GM06990 (cell line): ENCODE results near the gene RSRP1.

Source experiments
- DNase-seq: peaks from one replicate; pipeline ENCODE4 v3.0.0-alpha.2; 2011; ENCODE audit not compliant: insufficient read length; ENCODE audit errors: extremely low read depth
- H3K27me3 ChIP-seq: replicated peaks from 2 replicates; pipeline ENCODE4 v1.6.0; 2011; ENCODE audit warnings: low read length; ENCODE audit not compliant: control insufficient read depth, insufficient read depth
- H3K36me3 ChIP-seq: 2 replicates; pipeline ENCODE4 v1.5.1; 2011; ENCODE audit warnings: low read length; ENCODE audit not compliant: control insufficient read depth, insufficient read depth
- H3K4me3 ChIP-seq: replicated peaks from 2 replicates; pipeline ENCODE4 v1.5.1; 2011; ENCODE audit warnings: low read depth, mild to moderate bottlenecking, control low read depth, low read length
- TF ChIP-seq, protein P1 (sequence below): IDR thresholded peaks from 2 replicates; pipeline ENCODE4 v1.5.1; 2011; ENCODE audit warnings: low read length, control low read depth, mild to moderate bottlenecking, inconsistent platforms; ENCODE audit not compliant: insufficient read depth, poor library complexity, severe bottlenecking

Gene RSRP1

DNA sequence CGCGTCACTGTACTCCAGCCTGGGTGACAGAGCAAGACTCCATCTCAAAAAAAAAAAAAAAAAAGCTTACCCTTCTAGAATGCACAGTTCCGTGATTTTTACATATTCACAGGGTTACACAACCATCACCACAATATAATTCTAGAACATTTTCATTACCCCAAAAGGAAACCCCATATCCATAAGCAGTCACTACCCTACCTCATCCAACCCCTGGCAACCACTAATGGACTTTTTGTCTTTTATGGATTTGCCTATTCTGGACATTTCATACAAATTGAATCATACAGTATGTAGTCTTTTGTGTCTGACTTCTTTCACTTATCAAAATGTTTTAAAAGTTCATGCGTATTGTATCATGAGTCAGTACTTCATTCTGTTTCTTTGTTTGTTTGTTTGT lies 37.7 kb downstream of the RSRP1 start:
- no peaks in the 10 kb centered on the region for H3K36me3 ChIP-seq
- H3K4me3 ChIP-seq, result no peak overlapping the region
- TF ChIP-seq, protein P1, sequence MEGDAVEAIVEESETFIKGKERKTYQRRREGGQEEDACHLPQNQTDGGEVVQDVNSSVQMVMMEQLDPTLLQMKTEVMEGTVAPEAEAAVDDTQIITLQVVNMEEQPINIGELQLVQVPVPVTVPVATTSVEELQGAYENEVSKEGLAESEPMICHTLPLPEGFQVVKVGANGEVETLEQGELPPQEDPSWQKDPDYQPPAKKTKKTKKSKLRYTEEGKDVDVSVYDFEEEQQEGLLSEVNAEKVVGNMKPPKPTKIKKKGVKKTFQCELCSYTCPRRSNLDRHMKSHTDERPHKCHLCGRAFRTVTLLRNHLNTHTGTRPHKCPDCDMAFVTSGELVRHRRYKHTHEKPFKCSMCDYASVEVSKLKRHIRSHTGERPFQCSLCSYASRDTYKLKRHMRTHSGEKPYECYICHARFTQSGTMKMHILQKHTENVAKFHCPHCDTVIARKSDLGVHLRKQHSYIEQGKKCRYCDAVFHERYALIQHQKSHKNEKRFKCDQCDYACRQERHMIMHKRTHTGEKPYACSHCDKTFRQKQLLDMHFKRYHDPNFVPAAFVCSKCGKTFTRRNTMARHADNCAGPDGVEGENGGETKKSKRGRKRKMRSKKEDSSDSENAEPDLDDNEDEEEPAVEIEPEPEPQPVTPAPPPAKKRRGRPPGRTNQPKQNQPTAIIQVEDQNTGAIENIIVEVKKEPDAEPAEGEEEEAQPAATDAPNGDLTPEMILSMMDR, result no peak
- peaks cover 1% of the 10 kb centered on the region; the same call in 1 of the 2 replicates for H3K27me3 ChIP-seq
- DNase-seq, result no peak

DNA sequence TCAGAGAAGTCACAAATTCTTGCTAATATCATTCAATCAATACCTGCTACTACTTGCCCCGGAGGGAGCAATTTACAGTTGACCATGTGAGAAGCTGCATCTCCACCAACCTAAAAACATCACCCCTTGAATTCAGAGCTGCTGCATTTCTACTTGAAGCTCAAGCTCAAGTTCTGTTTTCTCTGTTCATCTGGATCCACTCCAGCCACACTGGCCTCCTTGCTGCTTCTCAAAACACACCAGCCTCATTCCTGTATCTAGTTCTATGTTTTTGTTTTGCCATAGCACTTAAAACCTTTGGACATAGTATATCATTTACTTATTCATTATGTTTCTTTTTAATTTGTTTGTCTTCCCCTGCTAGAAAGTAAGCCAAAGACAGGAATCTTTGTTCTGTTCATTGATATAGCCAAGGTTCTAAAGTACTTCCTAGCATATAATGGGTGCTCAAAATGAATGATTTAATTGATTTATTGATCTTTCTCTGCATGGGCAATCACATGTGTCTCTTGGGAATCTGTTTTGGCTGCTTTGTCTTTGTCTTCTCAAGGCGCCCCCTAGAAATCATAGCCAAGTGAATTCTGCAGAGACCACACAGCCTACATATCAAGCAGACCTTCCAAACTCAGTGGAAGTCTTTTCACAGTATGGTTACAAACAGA lies 38.6 kb downstream of the RSRP1 start:
- H3K27me3 ChIP-seq, result peaks cover 1% of the 10 kb centered on the region; the same call in 1 of the 2 replicates
- H3K36me3 ChIP-seq, result no peaks in the 10 kb centered on the region
- TF ChIP-seq, protein P1, result no peak
- DNase-seq, result no peak
- no peak overlapping the region for H3K4me3 ChIP-seq

DNA sequence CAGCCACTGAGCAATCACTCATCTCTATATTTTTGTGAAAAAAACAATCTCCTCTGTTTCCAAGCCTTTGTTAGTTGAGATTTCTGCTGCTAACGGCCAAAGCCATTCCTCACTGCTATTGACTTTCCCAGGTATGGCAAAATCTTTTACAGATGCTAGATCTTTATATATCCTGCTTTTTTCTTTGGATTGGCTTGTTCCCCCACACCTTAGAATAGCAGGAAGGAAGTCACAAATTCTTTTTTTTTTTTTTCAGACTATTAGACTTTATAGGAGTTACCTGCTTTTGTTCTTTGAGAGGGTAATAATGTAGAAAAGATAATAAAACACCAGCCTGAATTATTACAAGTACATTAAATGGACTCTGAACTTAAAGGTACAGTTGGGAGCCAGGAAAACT lies 39.2 kb downstream of the RSRP1 start:
- no peak for DNase-seq
- no peaks in the 10 kb centered on the region for H3K36me3 ChIP-seq
- peaks cover 1% of the 10 kb centered on the region; the same call in 1 of the 2 replicates for H3K27me3 ChIP-seq
- no peak overlapping the region for H3K4me3 ChIP-seq
- TF ChIP-seq, protein P1, result no peak

DNA sequence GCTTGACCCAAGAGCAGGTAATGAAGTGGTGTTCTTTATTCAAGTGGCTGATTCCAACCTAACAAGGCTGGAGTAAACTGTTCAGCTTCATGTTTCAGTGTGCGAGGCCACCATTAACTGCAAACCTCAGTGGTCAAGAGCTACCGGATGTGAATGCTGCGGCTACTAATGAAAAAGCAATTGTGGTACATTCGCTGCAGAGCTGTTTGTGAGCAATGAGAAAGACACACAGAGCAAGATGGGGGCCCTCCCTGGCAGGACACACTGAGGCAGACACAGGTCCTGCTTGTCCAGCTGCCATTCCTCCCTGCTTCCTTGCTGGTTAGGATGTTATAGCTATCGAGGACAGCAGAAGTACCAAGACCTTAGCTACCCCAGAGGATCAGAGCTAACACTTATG lies 41.1 kb downstream of the RSRP1 start:
- TF ChIP-seq, protein P1, result no peak
- H3K4me3 ChIP-seq, result no peak overlapping the region
- no peaks in the 10 kb centered on the region for H3K36me3 ChIP-seq
- H3K27me3 ChIP-seq, result peaks cover 1% of the 10 kb centered on the region; the same call in 1 of the 2 replicates
- DNase-seq, result no peak

DNA sequence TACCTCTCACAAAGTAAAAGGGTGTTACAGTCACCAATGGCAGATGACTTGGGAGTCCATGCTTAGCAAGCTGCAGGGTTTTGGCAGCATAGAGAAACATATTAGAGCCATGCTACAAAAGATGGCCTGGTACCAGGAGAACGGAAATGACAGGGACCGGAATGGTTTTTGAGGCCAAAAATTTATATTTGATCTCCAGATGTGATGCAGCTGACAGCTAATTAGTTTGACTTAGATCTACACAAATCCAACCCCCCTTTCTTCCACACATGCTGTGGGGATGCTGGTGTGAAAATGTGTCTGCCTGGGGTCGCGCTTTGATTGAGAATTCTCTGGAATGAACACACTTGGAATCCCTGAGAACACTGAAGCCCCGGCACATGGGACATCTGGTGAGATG lies 41.5 kb downstream of the RSRP1 start:
- H3K36me3 ChIP-seq, result no peaks in the 10 kb centered on the region
- peaks cover 1% of the 10 kb centered on the region; the same call in 1 of the 2 replicates for H3K27me3 ChIP-seq
- H3K4me3 ChIP-seq, result no peak overlapping the region
- no peak for DNase-seq
- TF ChIP-seq, protein P1, result no peak
